Mesenchymal stem cell (in vitro differentiated cells and primary cell): Measurements from ENCODE around the gene PLP1.

Source experiments
- DNase-seq: peaks from one replicate; pipeline ENCODE4 v3.0.0-alpha.2; 2013
- H2AFZ ChIP-seq: one replicate; pipeline ENCODE4 v1.6.1; 2013; ENCODE audit warnings: low read depth, mild to moderate bottlenecking, control low read depth, inconsistent platforms, low read length, moderate library complexity
- H2AK5ac ChIP-seq: 2 replicates; pipeline ENCODE4 v1.6.1; 2013; ENCODE audit warnings: low read length, moderate library complexity, mild to moderate bottlenecking, inconsistent platforms; ENCODE audit not compliant: severe bottlenecking
- H2BK120ac ChIP-seq: one replicate; pipeline ENCODE4 v1.6.1; 2013; ENCODE audit warnings: low read depth, mild to moderate bottlenecking, inconsistent platforms, low read length, moderate library complexity
- H2BK12ac ChIP-seq, 2 experiments: one replicate each; pipeline ENCODE4 v1.6.1; 2013; ENCODE audit warnings: inconsistent platforms in 2 of 2, low read length in 2 of 2, mild to moderate bottlenecking in 2 of 2, moderate library complexity in 2 of 2, control low read depth in 1 of 2
- H2BK15ac ChIP-seq: one replicate; pipeline ENCODE4 v1.6.1; 2013; ENCODE audit warnings: mild to moderate bottlenecking, low read depth, inconsistent platforms; ENCODE audit not compliant: poor library complexity, severe bottlenecking
- H2BK5ac ChIP-seq: 2 replicates; pipeline ENCODE4 v1.6.1; 2013; ENCODE audit warnings: low read depth, mild to moderate bottlenecking, low read length, control low read depth, inconsistent platforms; ENCODE audit not compliant: poor library complexity, severe bottlenecking
- H3K14ac ChIP-seq, 2 experiments: one replicate each; pipeline ENCODE4 v1.6.1; 2013; ENCODE audit warnings: inconsistent platforms in 2 of 2, low read length in 2 of 2, control low read depth in 1 of 2, mild to moderate bottlenecking in 1 of 2, moderate library complexity in 1 of 2
- H3K18ac ChIP-seq, 2 experiments: one replicate each; pipeline ENCODE4 v1.6.1; 2013; ENCODE audit warnings: inconsistent platforms in 2 of 2, low read length in 2 of 2, control low read depth in 1 of 2, low read depth in 1 of 2, mild to moderate bottlenecking in 1 of 2
- H3K23ac ChIP-seq, 2 experiments: one replicate each; pipeline ENCODE4 v1.6.1; 2013; ENCODE audit warnings: inconsistent platforms in 2 of 2, low read length in 2 of 2, mild to moderate bottlenecking in 2 of 2, moderate library complexity in 2 of 2, control low read depth in 1 of 2
- H3K27ac ChIP-seq: 2 replicates; pipeline ENCODE4 v1.5.1; 2013; ENCODE audit warnings: mild to moderate bottlenecking, moderate library complexity, low read length, control low read depth, inconsistent platforms; ENCODE audit not compliant: poor library complexity, severe bottlenecking
- H3K27me3 ChIP-seq, 2 experiments: 2 replicates each; pipeline versions ENCODE4 v1.6.1 to v1.7.0; 2013; ENCODE audit warnings: low read length in 2 of 2, mild to moderate bottlenecking in 2 of 2, moderate library complexity in 2 of 2, control low read depth in 1 of 2, inconsistent platforms in 1 of 2; ENCODE audit not compliant: control insufficient read depth in 1 of 2, insufficient read depth in 1 of 2
- H3K36me3 ChIP-seq, 2 experiments: 2 replicates each; pipeline versions ENCODE4 v1.6.1 to v1.7.0; 2013; ENCODE audit warnings: low read length in 2 of 2, control low read depth in 1 of 2, inconsistent platforms in 1 of 2, low read depth in 1 of 2, mild to moderate bottlenecking in 1 of 2; ENCODE audit not compliant: insufficient read depth in 2 of 2, control insufficient read depth in 1 of 2
- H3K4ac ChIP-seq, 2 experiments: one replicate each; pipeline ENCODE4 v1.6.1; 2013; ENCODE audit warnings: inconsistent platforms in 2 of 2, low read length in 2 of 2, mild to moderate bottlenecking in 2 of 2, moderate library complexity in 2 of 2, control low read depth in 1 of 2, low read depth in 1 of 2
- H3K4me1 ChIP-seq: 2 replicates; pipeline ENCODE4 v1.6.1; 2013; ENCODE audit warnings: low read depth, low read length, control low read depth; ENCODE audit not compliant: control insufficient read depth, insufficient read depth
- H3K4me2 ChIP-seq: 2 replicates; pipeline ENCODE4 v1.6.1; 2013; ENCODE audit warnings: low read length, mild to moderate bottlenecking, inconsistent platforms; ENCODE audit not compliant: poor library complexity, severe bottlenecking
- H3K4me3 ChIP-seq, 2 experiments: 2 replicates each; pipeline versions ENCODE4 v1.5.1 to v1.7.0; 2013; ENCODE audit warnings: low read length in 2 of 2, mild to moderate bottlenecking in 2 of 2, control low read depth in 1 of 2, low read depth in 1 of 2; ENCODE audit not compliant: insufficient read depth in 1 of 2
- H3K79me1 ChIP-seq: replicated peaks from 2 replicates; pipeline ENCODE4 v1.6.1; 2013; ENCODE audit warnings: mild to moderate bottlenecking, control low read depth, low read length, inconsistent platforms; ENCODE audit not compliant: poor library complexity, severe bottlenecking
- H3K9ac ChIP-seq: 2 replicates; pipeline ENCODE4 v1.7.0; 2013; ENCODE audit warnings: mild to moderate bottlenecking, low read length, moderate library complexity
- H3K9me3 ChIP-seq: 2 replicates; pipeline ENCODE4 v1.7.0; 2013; ENCODE audit warnings: mild to moderate bottlenecking, low read length; ENCODE audit not compliant: control insufficient read depth
- H4K8ac ChIP-seq: one replicate; pipeline ENCODE4 v1.6.1; 2013; ENCODE audit warnings: inconsistent platforms, mild to moderate bottlenecking, low read length, moderate library complexity
- H4K91ac ChIP-seq: one replicate; pipeline ENCODE4 v1.6.1; 2013; ENCODE audit warnings: mild to moderate bottlenecking, low read length, inconsistent platforms
- WGBS: methylation state at CpG from one replicate; pipeline ENCODE4 v1.1.7; 2013; ENCODE audit warnings: mixed read lengths; 5-methylcytosine and 5-hydroxymethylcytosine counted together

Gene PLP1

GRCh38 chrX:103830848-103831247 is 54.2 kb downstream of the PLP1 start:
- H3K4me1 ChIP-seq, result peaks cover 2% of the 10 kb centered on the region
- no peak overlapping the region for H4K8ac ChIP-seq
- H3K18ac ChIP-seq, result no peak overlapping the region
- no peak overlapping the region for H3K4me3 ChIP-seq
- no peaks in the 10 kb centered on the region for H3K9me3 ChIP-seq
- H3K79me1 ChIP-seq, result no peaks in the 10 kb centered on the region
- H4K91ac ChIP-seq, result no peak overlapping the region
- H3K27ac ChIP-seq, result no peak overlapping the region
- no peak overlapping the region for H3K4me2 ChIP-seq
- H2BK5ac ChIP-seq, result no peak overlapping the region
- no peaks in the 10 kb centered on the region for H3K36me3 ChIP-seq
- no peak overlapping the region for H3K9ac ChIP-seq
- H3K14ac ChIP-seq, result no peak overlapping the region
- no peak overlapping the region for H2BK15ac ChIP-seq
- H3K4ac ChIP-seq, result no peak overlapping the region
- H3K27me3 ChIP-seq, result peaks cover 0 to 26% of the 10 kb centered on the region in 2 experiments
- no peak overlapping the region for H2BK120ac ChIP-seq
- no peak for DNase-seq
- WGBS, result 91% methylated on average over 7 of the region's 7 CpGs
- H2BK12ac ChIP-seq, result no peak overlapping the region
- H2AFZ ChIP-seq, result no peak overlapping the region
- H2AK5ac ChIP-seq, result no peak overlapping the region
- H3K23ac ChIP-seq, result no peak overlapping the region

- Histone ChIP-seq H2BK15ac (no peak overlapping the region), H3K79me1 (no peaks in the 10 kb centered on the region)
Observed at GRCh38 chrX:103831342-103831802, 54.7 kb downstream of the PLP1 start.

GRCh38 chrX:103831803-103832544 is 55.3 kb downstream of the PLP1 start, which contains the start of gene RAB9B:
TSS of gene RAB9B (minus strand) at chrX:103832257. CDS start at chrX:103825784, 6,473 bp downstream.
- Histone ChIP-seq H4K91ac (no peak within 1 kb of the TSS), H2BK5ac (no peak within 1 kb of the TSS), H4K8ac (no peak within 1 kb of the TSS), H3K27ac (no peak within 1 kb of the TSS), H2BK15ac (no peak within 1 kb of the TSS), H3K14ac (no peak within 1 kb of the TSS), H3K9ac (peak within 1 kb of the TSS; percentile 63), H3K4me3 (peak within 1 kb of the TSS; percentile 51 to 77), H3K27me3 (peaks cover 0 to 27% of the 10 kb centered on the region in 2 experiments), H2BK120ac (no peak within 1 kb of the TSS), H3K9me3 (no peaks in the 10 kb centered on the region), H3K18ac (no peak within 1 kb of the TSS), H3K4me1 (peaks cover 2% of the 10 kb centered on the region), H2BK12ac (no peak within 1 kb of the TSS), H3K79me1 (no peaks in the 10 kb centered on the region), H2AK5ac (no peak within 1 kb of the TSS), H3K36me3 (no peaks in the 10 kb centered on the region), H3K23ac (no peak within 1 kb of the TSS), H2AFZ (peak within 1 kb of the TSS; percentile 33), H3K4ac (no peak within 1 kb of the TSS), H3K4me2 (peak within 1 kb of the TSS; percentile 47)
- WGBS, result 1% methylated on average over 31 of the region's 54 CpGs
- peak; percentile 32 for DNase-seq

More at GRCh38 chrX:103831342-103831802, 54.7 kb downstream of the PLP1 start:
- Histone ChIP-seq H4K8ac (no peak overlapping the region), H3K9ac (peak overlapping the region; percentile 63), H3K4me1 (peaks cover 2% of the 10 kb centered on the region), H3K23ac (no peak overlapping the region), H3K36me3 (no peaks in the 10 kb centered on the region), H3K9me3 (no peaks in the 10 kb centered on the region), H4K91ac (no peak overlapping the region), H3K4ac (no peak overlapping the region), H2BK120ac (no peak overlapping the region), H3K27me3 (peaks cover 0 to 23% of the 10 kb centered on the region in 2 experiments), H2BK12ac (no peak overlapping the region), H2BK5ac (no peak overlapping the region), H2AK5ac (no peak overlapping the region), H3K27ac (no peak overlapping the region), H3K18ac (no peak overlapping the region), H3K14ac (no peak overlapping the region), H3K4me2 (no peak overlapping the region), H3K4me3 (peak overlapping the region; percentile 51 to 77), H2AFZ (no peak overlapping the region)
- WGBS, result 31% methylated on average over 10 of the region's 11 CpGs
- no peak for DNase-seq

- peaks cover 6% of the 10 kb centered on the region for H3K9me3 ChIP-seq
- no peak overlapping the region for H3K4ac ChIP-seq
- H3K36me3 ChIP-seq, result no peaks in the 10 kb centered on the region
- no CpG with 5 or more reads among the region's 1 CpG for WGBS
- H3K27ac ChIP-seq, result no peak overlapping the region
- H2BK5ac ChIP-seq, result no peak overlapping the region
- DNase-seq, result no peak
- H2BK15ac ChIP-seq, result no peak overlapping the region
- no peaks in the 10 kb centered on the region for H3K79me1 ChIP-seq
- H3K9ac ChIP-seq, result no peak overlapping the region
- H3K23ac ChIP-seq, result no peak overlapping the region
- H2AFZ ChIP-seq, result no peak overlapping the region
- no peak overlapping the region for H3K14ac ChIP-seq
- no peak overlapping the region for H4K91ac ChIP-seq
- H2BK12ac ChIP-seq, result no peak overlapping the region
- H4K8ac ChIP-seq, result no peak overlapping the region
- peaks cover 0 to 14% of the 10 kb centered on the region in 2 experiments for H3K27me3 ChIP-seq
- H2AK5ac ChIP-seq, result no peak overlapping the region
- no peak overlapping the region for H2BK120ac ChIP-seq
- H3K4me2 ChIP-seq, result no peak overlapping the region
- H3K4me1 ChIP-seq, result no peaks in the 10 kb centered on the region
- H3K4me3 ChIP-seq, result no peak overlapping the region
- no peak overlapping the region for H3K18ac ChIP-seq
Observed at GRCh38 chrX:103839404-103839803, 62.8 kb downstream of the PLP1 start.
